CD4-positive, CD25-positive, alpha-beta regulatory T cell (primary cell): Measurements from ENCODE around the gene EMILIN2. TPM values are rescaled to one million over a fixed set of nuclear protein-coding genes. Genes with fewer than 3 reads are reported as not detected.

Experiments used
- ATAC-seq, 2 donors: fragments of 150-1000 bp; cut with Tn5 transposase; one replicate each; pipeline ENCODE4 v1.10.0; 2021; ENCODE audit warnings: low read depth in 2 of 2, moderate number of reproducible peaks in 2 of 2, moderate library complexity in 1 of 2
- DNase-seq, 3 donors: peaks; one replicate each; pipeline versions ENCODE4 v3.0.0 to v3.0.0-alpha.2; 2012 to 2022; ENCODE audit warnings: mixed read lengths in 1 of 3
- H3K27ac ChIP-seq: one replicate; pipeline ENCODE4 v1.7.0; 2013; ENCODE audit warnings: mild to moderate bottlenecking, low read length; ENCODE audit not compliant: insufficient read depth, poor library complexity, severe bottlenecking
- H3K27me3 ChIP-seq: one replicate; pipeline ENCODE4 v1.7.0; 2013; ENCODE audit warnings: low read length; ENCODE audit not compliant: control insufficient read depth, insufficient read depth
- H3K36me3 ChIP-seq: one replicate; pipeline ENCODE4 v1.7.0; 2013; ENCODE audit warnings: mild to moderate bottlenecking, low read length, moderate library complexity; ENCODE audit not compliant: control insufficient read depth, insufficient read depth
- H3K4me1 ChIP-seq: 2 replicates; pipeline ENCODE4 v1.7.0; 2013; ENCODE audit warnings: mild to moderate bottlenecking, low read length; ENCODE audit not compliant: insufficient read depth, control insufficient read depth, poor library complexity, severe bottlenecking
- H3K4me3 ChIP-seq: one replicate; pipeline ENCODE4 v1.7.0; 2013; ENCODE audit warnings: low read depth, mild to moderate bottlenecking, low read length, moderate library complexity
- H3K9me3 ChIP-seq, 2 experiments: 1 replicate in 1 of 2; 2 replicates in 1 of 2; pipeline ENCODE4 v1.7.0; 2013; ENCODE audit warnings: low read length in 2 of 2, mild to moderate bottlenecking in 1 of 2, moderate library complexity in 1 of 2; ENCODE audit not compliant: control insufficient read depth in 2 of 2
- H3K27ac Mint-ChIP-seq, 3 donors: one replicate each; pipeline ENCODE4 v1.8.0; 2020 to 2022; ENCODE audit warnings: mild to moderate bottlenecking in 3 of 3, mixed read lengths in 3 of 3, moderate library complexity in 2 of 3
- H3K27me3 Mint-ChIP-seq: one replicate; pipeline ENCODE4 v1.8.0; 2022; ENCODE audit warnings: mild to moderate bottlenecking, mixed read lengths
- H3K36me3 Mint-ChIP-seq: one replicate; pipeline ENCODE4 v1.8.0; 2020; ENCODE audit warnings: mixed read lengths
- H3K4me1 Mint-ChIP-seq, 4 donors: one replicate each; pipeline ENCODE4 v1.8.0; 2020 to 2022; ENCODE audit warnings: mixed read lengths in 4 of 4, mild to moderate bottlenecking in 1 of 4
- H3K4me3 Mint-ChIP-seq, 4 donors: one replicate each; pipeline ENCODE4 v1.8.0; 2020 to 2022; ENCODE audit warnings: mild to moderate bottlenecking in 4 of 4, mixed read lengths in 4 of 4, moderate library complexity in 3 of 4
- H3K9me3 Mint-ChIP-seq, 7 donors: one replicate each; pipeline ENCODE4 v1.8.0; 2020 to 2022; ENCODE audit warnings: mixed read lengths in 7 of 7, mild to moderate bottlenecking in 3 of 7, moderate library complexity in 2 of 7
- polyA plus RNA-seq, 4 donors: library from polyadenylated mRNA; unstranded; fragments of 300-500 nt; fragmentation: Illumina TruSeq; gene quantifications; one replicate each; pipeline ENCODE4 v1.2.3, GENCODE V29; 2021
- total RNA-seq: library from RNA; stranded (reverse); gene quantifications from one replicate; pipeline ENCODE4 v1.2.3, GENCODE V29; 2022

EMILIN2 gene
- total and polyA plus RNA-seq, 5 donors from 2014 or later, result 1.7 to 4.6 (median 2.1) TPM

DNA sequence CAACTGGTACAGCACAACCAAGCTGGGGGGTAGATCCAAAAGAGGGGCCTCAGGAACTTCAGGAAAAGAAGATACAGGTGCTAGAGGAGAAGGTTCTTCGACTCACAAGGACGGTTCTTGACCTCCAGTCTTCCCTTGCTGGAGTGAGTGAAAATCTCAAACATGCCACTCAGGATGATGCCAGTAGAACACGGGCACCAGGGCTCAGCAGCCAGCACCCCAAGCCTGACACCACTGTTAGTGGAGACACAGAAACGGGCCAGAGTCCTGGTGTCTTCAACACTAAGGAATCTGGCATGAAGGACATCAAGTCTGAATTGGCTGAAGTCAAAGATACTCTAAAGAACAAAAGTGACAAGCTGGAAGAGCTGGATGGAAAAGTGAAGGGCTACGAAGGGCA lies 43.8 kb downstream of the EMILIN2 start:
- Histone ChIP-seq H3K27me3 (no peaks in the 10 kb centered on the region), H3K27ac (no peak overlapping the region), H3K9me3 (no peaks in the 10 kb centered on the region), H3K4me3 (no peak overlapping the region), H3K36me3 (no peaks in the 10 kb centered on the region), H3K4me1 (peaks cover 13% of the 10 kb centered on the region)
- DNase-seq (no peak), ATAC-seq (no peak)
- Mint-ChIP-seq H3K9me3 (peaks cover 0 to 15% (median 5%) of the 10 kb centered on the region in 7 donors), H3K27me3 (peaks cover 20% of the 10 kb centered on the region), H3K4me3 (peak overlapping the region in 1 of 4 donors; percentile 28), H3K4me1 (peaks cover 17 to 25% (median 20%) of the 10 kb centered on the region in 4 donors), H3K36me3 (peaks cover 8% of the 10 kb centered on the region), H3K27ac (no peak overlapping the region)

DNA sequence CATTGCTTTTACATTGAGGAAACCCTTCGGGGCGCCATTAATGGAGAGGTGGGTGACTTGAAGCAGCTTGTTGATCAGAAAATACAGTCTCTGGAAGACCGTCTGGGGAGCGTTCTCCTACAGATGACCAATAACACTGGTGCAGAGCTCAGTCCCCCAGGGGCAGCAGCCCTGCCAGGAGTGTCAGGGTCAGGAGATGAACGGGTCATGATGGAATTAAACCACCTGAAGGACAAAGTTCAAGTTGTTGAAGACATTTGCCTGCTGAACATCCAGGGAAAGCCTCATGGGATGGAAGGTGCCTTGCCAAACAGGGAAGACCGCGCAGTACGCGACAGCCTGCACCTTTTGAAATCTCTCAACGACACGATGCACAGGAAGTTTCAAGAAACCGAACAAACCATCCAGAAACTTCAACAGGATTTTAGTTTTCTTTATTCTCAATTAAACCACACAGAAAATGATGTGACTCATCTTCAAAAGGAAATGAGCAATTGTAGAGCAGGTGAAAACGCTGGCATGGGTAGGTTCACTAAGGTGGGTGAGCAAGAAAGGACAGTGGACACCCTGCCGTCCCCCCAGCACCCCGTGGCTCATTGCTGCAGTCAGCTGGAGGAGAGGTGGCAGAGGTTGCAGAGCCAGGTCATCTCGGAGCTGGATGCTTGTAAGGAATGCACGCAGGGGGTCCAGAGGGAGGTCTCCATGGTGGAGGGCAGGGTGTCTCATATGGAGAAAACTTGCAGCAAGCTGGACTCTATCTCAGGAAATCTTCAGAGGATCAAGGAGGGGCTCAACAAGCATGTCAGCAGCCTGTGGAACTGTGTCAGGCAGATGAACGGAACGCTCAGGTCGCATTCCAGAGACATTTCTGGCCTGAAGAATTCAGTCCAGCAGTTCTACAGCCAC lies 45.0 kb downstream of the EMILIN2 start:
- peak in 1 of 2 donors; percentile 47 for ATAC-seq
- Mint-ChIP-seq H3K4me3 (peak overlapping the region in 3 of 4 donors; percentile 29 to 64 (median 51)), H3K36me3 (peaks cover 8% of the 10 kb centered on the region), H3K27me3 (peaks cover 16% of the 10 kb centered on the region), H3K4me1 (peaks cover 14 to 25% (median 20%) of the 10 kb centered on the region in 4 donors), H3K27ac (peak overlapping the region; percentile 12 to 60 (median 41)), H3K9me3 (peaks cover 0 to 11% (median 2%) of the 10 kb centered on the region in 7 donors)
- no peaks in the 10 kb centered on the region for H3K9me3 ChIP-seq
- H3K27ac ChIP-seq, result no peak overlapping the region
- H3K27me3 ChIP-seq, result no peaks in the 10 kb centered on the region
- no peaks in the 10 kb centered on the region for H3K36me3 ChIP-seq
- H3K4me1 ChIP-seq, result peaks cover 13% of the 10 kb centered on the region
- peak overlapping the region; percentile 2 for H3K4me3 ChIP-seq
- DNase-seq, result no peak

DNA sequence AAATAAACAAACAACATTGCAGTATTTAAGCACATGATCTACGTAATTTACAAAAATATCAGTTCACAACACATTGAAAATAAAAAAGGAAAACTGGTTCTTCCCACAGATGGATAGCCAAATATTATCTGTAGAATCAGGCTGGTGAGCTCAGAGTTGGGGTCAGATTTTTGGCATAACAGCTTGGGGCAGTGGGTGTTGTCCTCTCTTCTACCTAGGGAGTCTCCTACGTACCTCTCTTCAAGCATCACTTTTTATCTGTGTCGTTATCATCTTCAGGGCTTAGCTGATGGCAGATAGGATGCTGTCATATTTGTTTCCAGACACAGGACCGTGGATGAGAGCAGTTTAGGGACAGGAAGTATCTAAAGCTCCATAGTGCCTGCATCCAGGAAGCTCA lies 46.2 kb downstream of the EMILIN2 start:
- H3K9me3 ChIP-seq, result no peaks in the 10 kb centered on the region
- H3K4me1 ChIP-seq, result peaks cover 13% of the 10 kb centered on the region
- DNase-seq (no peak), ATAC-seq (no peak)
- Mint-ChIP-seq H3K36me3 (peaks cover 4% of the 10 kb centered on the region), H3K9me3 (peaks cover 0 to 4% (median 0%) of the 10 kb centered on the region in 7 donors), H3K27me3 (peaks cover 9% of the 10 kb centered on the region), H3K27ac (peak overlapping the region in 1 of 3 donors; percentile 61), H3K4me1 (peaks cover 13 to 25% (median 20%) of the 10 kb centered on the region in 4 donors), H3K4me3 (no peak overlapping the region)
- no peak overlapping the region for H3K27ac ChIP-seq
- H3K4me3 ChIP-seq, result no peak overlapping the region
- H3K36me3 ChIP-seq, result no peaks in the 10 kb centered on the region
- no peaks in the 10 kb centered on the region for H3K27me3 ChIP-seq

DNA sequence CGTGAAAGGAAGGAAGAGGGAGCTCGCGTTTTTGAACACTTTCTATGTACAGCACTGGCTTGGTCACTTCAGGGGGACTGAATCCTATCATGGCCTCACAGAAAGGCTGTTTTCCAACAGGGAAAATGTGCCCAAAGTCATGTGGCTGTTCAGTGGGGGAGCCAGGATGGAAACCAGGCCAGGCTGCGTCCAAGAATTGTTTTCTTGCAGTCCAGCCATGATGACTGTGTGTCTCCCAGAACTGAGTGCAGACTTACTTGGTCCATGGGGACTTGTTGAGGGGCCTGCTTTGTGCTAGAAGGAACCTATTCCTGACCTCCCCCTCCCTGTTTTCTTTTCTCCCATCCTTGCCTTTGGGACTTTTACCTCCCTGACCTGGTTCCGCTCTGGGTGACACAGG lies 46.9 kb downstream of the EMILIN2 start:
- peaks cover 0 to 4% (median 0%) of the 10 kb centered on the region in 7 donors for H3K9me3 Mint-ChIP-seq
- Histone ChIP-seq H3K4me3 (no peak overlapping the region), H3K4me1 (peaks cover 13% of the 10 kb centered on the region), H3K27me3 (no peaks in the 10 kb centered on the region), H3K27ac (no peak overlapping the region), H3K36me3 (no peaks in the 10 kb centered on the region), H3K9me3 (no peaks in the 10 kb centered on the region)
- no peak overlapping the region for H3K27ac Mint-ChIP-seq
- H3K27me3 Mint-ChIP-seq, result peaks cover 9% of the 10 kb centered on the region
- ATAC-seq (no peak), DNase-seq (no peak)
- peaks cover 4% of the 10 kb centered on the region for H3K36me3 Mint-ChIP-seq
- H3K4me1 Mint-ChIP-seq, result peaks cover 13 to 28% (median 20%) of the 10 kb centered on the region in 4 donors
- no peak overlapping the region for H3K4me3 Mint-ChIP-seq

DNA sequence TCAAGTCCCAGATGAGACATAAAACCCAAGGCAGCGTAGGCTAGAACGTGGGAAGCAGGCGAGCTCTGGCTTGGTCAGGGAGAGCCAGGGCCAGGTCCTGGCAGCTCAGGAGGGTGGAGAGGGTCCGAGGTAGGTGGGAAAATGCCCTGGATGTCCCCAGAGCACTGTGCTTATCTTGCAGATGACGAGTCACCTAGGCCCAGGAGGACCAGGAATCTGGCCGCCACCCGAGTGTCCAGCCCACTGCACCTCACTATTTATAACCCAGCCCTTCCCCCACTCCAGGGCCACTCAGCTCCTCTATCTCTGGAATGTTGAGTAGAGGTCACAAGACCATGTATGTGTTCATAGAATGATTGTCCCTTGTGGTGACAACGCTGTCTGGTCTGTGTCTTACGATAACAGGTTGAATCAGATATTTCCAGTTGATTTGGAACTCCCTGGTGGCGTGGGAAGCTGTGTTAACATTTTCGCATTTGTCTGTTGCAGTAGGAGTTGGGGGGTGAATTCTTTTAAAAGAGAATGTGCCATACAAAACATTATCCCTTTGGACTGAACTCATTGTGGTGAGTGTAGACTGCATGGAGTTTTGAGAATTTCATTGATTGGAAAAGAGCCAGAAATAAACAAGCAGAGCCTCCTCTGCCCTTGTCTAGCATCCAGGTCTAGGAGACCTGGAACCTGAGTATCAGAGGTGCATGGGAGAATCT lies 47.5 kb downstream of the EMILIN2 start:
- ATAC-seq (no peak), DNase-seq (no peak)
- no peaks in the 10 kb centered on the region for H3K36me3 ChIP-seq
- H3K4me3 ChIP-seq, result no peak overlapping the region
- peaks cover 0 to 4% (median 0%) of the 10 kb centered on the region in 7 donors for H3K9me3 Mint-ChIP-seq
- no peaks in the 10 kb centered on the region for H3K27me3 ChIP-seq
- peak overlapping the region in 1 of 3 donors; percentile 76 for H3K27ac Mint-ChIP-seq
- H3K36me3 Mint-ChIP-seq, result peaks cover 4% of the 10 kb centered on the region
- H3K4me1 ChIP-seq, result peaks cover 13% of the 10 kb centered on the region
- peaks cover 13 to 28% (median 20%) of the 10 kb centered on the region in 4 donors for H3K4me1 Mint-ChIP-seq
- H3K4me3 Mint-ChIP-seq, result no peak overlapping the region
- H3K9me3 ChIP-seq, result no peaks in the 10 kb centered on the region
- no peak overlapping the region for H3K27ac ChIP-seq
- peaks cover 9% of the 10 kb centered on the region for H3K27me3 Mint-ChIP-seq

DNA sequence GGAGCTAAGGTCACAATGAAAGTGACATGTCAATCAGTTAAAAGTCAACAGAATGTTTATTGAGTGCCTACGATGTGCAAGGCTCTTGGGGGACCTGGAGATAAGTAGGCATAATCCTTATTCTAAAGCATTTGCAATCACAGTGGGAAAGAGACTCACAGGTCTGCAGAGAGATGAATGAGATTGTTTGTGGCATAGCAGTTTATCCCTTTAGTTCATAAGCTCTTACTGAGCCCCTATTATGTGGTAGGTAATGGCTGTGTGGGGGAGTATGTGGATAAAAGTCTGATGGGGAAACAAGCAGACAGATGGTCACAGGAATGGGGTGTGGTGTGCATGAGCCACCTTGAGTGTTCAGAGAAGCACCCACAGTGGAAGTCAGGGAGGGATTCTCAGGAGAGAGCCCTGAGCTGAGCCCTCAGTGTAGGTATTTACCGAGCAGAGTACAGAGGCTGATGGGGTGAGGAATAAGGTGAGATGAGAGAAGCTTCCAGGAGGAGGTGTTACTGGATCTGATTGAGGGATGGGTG lies 48.1 kb downstream of the EMILIN2 start:
- peak overlapping the region in 1 of 3 donors; percentile 76 for H3K27ac Mint-ChIP-seq
- peaks cover 0 to 4% (median 0%) of the 10 kb centered on the region in 7 donors for H3K9me3 Mint-ChIP-seq
- H3K27ac ChIP-seq, result no peak overlapping the region
- DNase-seq (no peak), ATAC-seq (no peak)
- peaks cover 4% of the 10 kb centered on the region for H3K36me3 Mint-ChIP-seq
- no peaks in the 10 kb centered on the region for H3K27me3 ChIP-seq
- peaks cover 9% of the 10 kb centered on the region for H3K4me1 ChIP-seq
- H3K36me3 ChIP-seq, result no peaks in the 10 kb centered on the region
- H3K4me1 Mint-ChIP-seq, result peaks cover 8 to 24% (median 17%) of the 10 kb centered on the region in 4 donors
- H3K9me3 ChIP-seq, result no peaks in the 10 kb centered on the region
- H3K4me3 ChIP-seq, result no peak overlapping the region
- H3K4me3 Mint-ChIP-seq, result no peak overlapping the region
- H3K27me3 Mint-ChIP-seq, result peaks cover 9% of the 10 kb centered on the region

DNA sequence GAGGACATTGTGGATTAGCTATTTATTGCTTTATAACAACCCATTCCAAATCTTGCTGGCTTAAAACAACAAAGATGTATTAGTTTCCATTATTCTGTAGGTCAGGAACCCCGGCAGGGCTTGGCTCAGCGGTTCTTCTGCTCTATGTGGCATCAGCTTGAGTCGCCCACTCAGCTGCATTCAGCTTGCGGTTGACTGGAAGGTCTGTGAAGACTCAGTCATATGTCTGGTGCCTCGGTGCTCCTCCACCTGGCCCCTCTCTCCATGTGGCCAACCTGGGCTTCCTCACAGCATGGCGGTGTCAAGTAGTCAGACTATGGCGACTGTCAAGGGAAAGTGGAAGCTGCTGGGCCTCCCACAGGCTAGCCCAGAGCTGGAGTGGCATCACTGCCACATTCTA lies 48.6 kb downstream of the EMILIN2 start:
- H3K9me3 Mint-ChIP-seq, result peaks cover 0 to 4% (median 0%) of the 10 kb centered on the region in 7 donors
- no peak overlapping the region for H3K27ac Mint-ChIP-seq
- H3K4me3 Mint-ChIP-seq, result no peak overlapping the region
- Histone ChIP-seq H3K27me3 (no peaks in the 10 kb centered on the region), H3K4me3 (no peak overlapping the region), H3K9me3 (no peaks in the 10 kb centered on the region), H3K4me1 (peaks cover 4% of the 10 kb centered on the region), H3K36me3 (no peaks in the 10 kb centered on the region), H3K27ac (no peak overlapping the region)
- H3K36me3 Mint-ChIP-seq, result peaks cover 4% of the 10 kb centered on the region
- peaks cover 9% of the 10 kb centered on the region for H3K27me3 Mint-ChIP-seq
- peaks cover 4 to 19% (median 12%) of the 10 kb centered on the region in 4 donors for H3K4me1 Mint-ChIP-seq
- DNase-seq (no peak), ATAC-seq (no peak)
